Colonic mucosa (tissue), 4 donors: ENCODE data around the gene ARL15. TPM values are rescaled to one million over a fixed set of nuclear protein-coding genes. Genes with fewer than 3 reads are reported as not detected.
"Not testable (repeated sequence)": the region's sequence is repeated elsewhere in the genome, so short reads cannot be mapped to it uniquely, and the experiment has no call there.

ENCODE experiments used
- DNase-seq: peaks from one replicate; pipeline ENCODE4 v3.0.0-alpha.2; 2020
- H3K27ac ChIP-seq: fragments of 200-600 bp; one replicate; pipeline ENCODE4 v1.8.0; 2021
- H3K27me3 ChIP-seq: fragments of 200-600 bp; one replicate; pipeline ENCODE4 v1.8.0; 2021
- H3K36me3 ChIP-seq: fragments of 200-600 bp; one replicate; pipeline ENCODE4 v1.8.0; 2021
- H3K4me1 ChIP-seq: fragments of 200-600 bp; one replicate; pipeline ENCODE4 v1.8.0; 2021; ENCODE audit warnings: mild to moderate bottlenecking
- H3K4me3 ChIP-seq: fragments of 200-600 bp; one replicate; pipeline ENCODE4 v1.8.0; 2021
- H3K9ac ChIP-seq, 2 donors: one replicate each; pipeline ENCODE4 v1.7.0; 2013; ENCODE audit warnings: control low read depth in 2 of 2, low read depth in 2 of 2, low read length in 2 of 2
- H3K9me3 ChIP-seq: fragments of 200-600 bp; one replicate; pipeline ENCODE4 v1.8.0; 2021
- CTCF ChIP-seq: fragments of 200-600 bp; IDR thresholded peaks from one replicate; pipeline ENCODE4 v1.8.0; 2022; ENCODE audit warnings: antibody characterized with exemption, mild to moderate bottlenecking
- intact Hi-C: fragments of 100-400 bp; cut with DNase I; formaldehyde crosslinking; loops from one replicate; pipeline ENCODE4 v1.14.1; 2022
- total RNA-seq, 2 donors: library from RNA; stranded (reverse); fragmentation: NEBNext Ultra II Directional in 1 of 2; extraction: Animal tissue kit (Norgen Biotek cat#: 25700) in 1 of 2; gene quantifications; one replicate each; pipeline ENCODE4 v1.2.1, GENCODE V29; 2021
- donor health status: healthy.
- donor health status: DM: no; HTN: no; CAD: no.
- donor health status: DM: no; HTN: no; CAD: no.

Gene ARL15
- total RNA-seq, 2 donors from 2014 or later: 18.4 to 35.1 TPM

- Histone ChIP-seq H3K9ac (no peak overlapping the region), H3K27me3 (no peaks in the 10 kb centered on the region), H3K27ac (no peak overlapping the region), H3K36me3 (no peaks in the 10 kb centered on the region), H3K4me3 (no peak overlapping the region), H3K9me3 (no peaks in the 10 kb centered on the region), H3K4me1 (no peaks in the 10 kb centered on the region)
- intact Hi-C loops: no loop called here
- no peak for DNase-seq
- TF ChIP-seq CTCF: no peak
These were observed 237.2 kb downstream of the ARL15 start for GRCh38 chr5:54073131-54073530.

GRCh38 chr5:54066433-54066832, 243.9 kb downstream of the ARL15 start:
- Histone ChIP-seq H3K9ac (no peak overlapping the region), H3K36me3 (no peaks in the 10 kb centered on the region), H3K9me3 (no peaks in the 10 kb centered on the region), H3K4me3 (no peak overlapping the region), H3K27me3 (no peaks in the 10 kb centered on the region), H3K27ac (no peak overlapping the region), H3K4me1 (no peaks in the 10 kb centered on the region)
- intact Hi-C loops: no loop called here
- no peak for DNase-seq
- no peak for TF ChIP-seq CTCF

GRCh38 chr5:54063817-54064216, 246.6 kb downstream of the ARL15 start:
- intact Hi-C loops: no loop called here

GRCh38 chr5:54062958-54063357, 247.4 kb downstream of the ARL15 start:
- Histone ChIP-seq H3K4me1 (no peaks in the 10 kb centered on the region), H3K9me3 (no peaks in the 10 kb centered on the region), H3K4me3 (no peak overlapping the region), H3K9ac (no peak overlapping the region), H3K27me3 (no peaks in the 10 kb centered on the region), H3K27ac (no peak overlapping the region), H3K36me3 (no peaks in the 10 kb centered on the region)
- TF ChIP-seq CTCF: no peak
- intact Hi-C loops: no loop called here
- DNase-seq: no peak

More at GRCh38 chr5:54063817-54064216, 246.6 kb downstream of the ARL15 start:
- no peak for TF ChIP-seq CTCF
- no peaks in the 10 kb centered on the region for H3K9me3 ChIP-seq
- no peaks in the 10 kb centered on the region for H3K27me3 ChIP-seq
- H3K4me1 ChIP-seq: no peaks in the 10 kb centered on the region
- H3K4me3 ChIP-seq: no peak overlapping the region
- no peaks in the 10 kb centered on the region for H3K36me3 ChIP-seq
- H3K9ac ChIP-seq: no peak overlapping the region
- DNase-seq: no peak
- no peak overlapping the region for H3K27ac ChIP-seq

- H3K9me3 ChIP-seq, H3K27ac ChIP-seq, H3K4me3 ChIP-seq, intact Hi-C loops, H3K36me3 ChIP-seq, H3K27me3 ChIP-seq, H3K4me1 ChIP-seq, H3K9ac ChIP-seq, DNase-seq: not testable (repeated sequence)
These were observed 249.5 kb downstream of the ARL15 start for GRCh38 chr5:54060919-54061318.

GRCh38 chr5:54049963-54050362, 260.4 kb downstream of the ARL15 start:
- H3K4me1 ChIP-seq: no peaks in the 10 kb centered on the region
- no peak for DNase-seq
- H3K9ac ChIP-seq: no peak overlapping the region
- H3K27me3 ChIP-seq: no peaks in the 10 kb centered on the region
- H3K27ac ChIP-seq: no peak overlapping the region
- no peak overlapping the region for H3K4me3 ChIP-seq
- no peaks in the 10 kb centered on the region for H3K36me3 ChIP-seq
- no peaks in the 10 kb centered on the region for H3K9me3 ChIP-seq
- intact Hi-C loops: no loop called here
- no peak for TF ChIP-seq CTCF
